B cell (primary cell): ENCODE measurements around the gene TRNT1. TPM values are rescaled to one million over a fixed set of nuclear protein-coding genes. Genes with fewer than 3 reads are reported as not detected.

Experiments
- ATAC-seq: fragments of 200-7000 bp; cut with Tn5 transposase; one replicate; pipeline ENCODE4 v1.10.0; 2021; ENCODE audit warnings: low read depth, mild to moderate bottlenecking, moderate number of reproducible peaks, moderate library complexity
- CTCF ChIA-PET: fragments of 350-600 bp; sonication (Branson Sonifier 250); formaldehyde crosslinking; loops from one replicate; lab custom pipeline; 2021; ENCODE audit warnings: antibody characterized with exemption, inconsistent platforms; lab: Charles Lee
- POLR2A ChIA-PET: fragments of 350-600 bp; sonication (Branson Sonifier 250); formaldehyde crosslinking; loops from one replicate; lab custom pipeline; 2021; ENCODE audit warnings: antibody characterized with exemption; lab: Charles Lee
- DNase-seq: peaks from one replicate; pipeline ENCODE4 v3.0.0; 2013
- H2AFZ ChIP-seq: 2 replicates; pipeline ENCODE4 v1.6.1; 2012; ENCODE audit warnings: mild to moderate bottlenecking, low read depth, low read length; ENCODE audit not compliant: insufficient read depth, poor library complexity, severe bottlenecking
- H3K27ac ChIP-seq, 2 donors: 1 replicate in 1 of 2; 2 replicates in 1 of 2; pipeline ENCODE4 v1.5.1; 2012 to 2013; ENCODE audit warnings: low read length in 2 of 2, mild to moderate bottlenecking in 2 of 2, moderate library complexity in 1 of 2
- H3K27me3 ChIP-seq, 4 experiments: fragments of 200-600 bp in 1 of 4; sonication (generic) in 1 of 4; replicated peaks in 1 of 4; 1 replicate in 2 of 4; 2 replicates in 2 of 4; pipeline versions ENCODE4 v1.6.1 to v1.7.0; 2013 to 2016; ENCODE audit warnings: low read length in 3 of 4, mild to moderate bottlenecking in 2 of 4, mixed read lengths in 1 of 4, moderate library complexity in 1 of 4; ENCODE audit not compliant: insufficient read depth in 4 of 4, control insufficient read depth in 3 of 4; ENCODE audit errors: control extremely low read depth in 1 of 4
- H3K36me3 ChIP-seq, 2 experiments: replicated peaks in 1 of 2; 1 replicate in 1 of 2; 2 replicates in 1 of 2; pipeline versions ENCODE4 v1.6.1 to v1.7.1; 2013; ENCODE audit warnings: low read length in 1 of 2; ENCODE audit not compliant: insufficient read depth in 2 of 2, control insufficient read depth in 1 of 2; ENCODE audit errors: control extremely low read depth in 1 of 2, extremely low read depth in 1 of 2
- H3K4me1 ChIP-seq, 2 donors: fragments of 200-600 bp in 1 of 2; sonication (generic) in 1 of 2; 1 replicate in 1 of 2; 2 replicates in 1 of 2; pipeline versions ENCODE4 v1.5.1 to v1.6.1; 2013 to 2017; ENCODE audit warnings: low read length in 2 of 2; ENCODE audit not compliant: control insufficient read depth in 2 of 2, insufficient read depth in 2 of 2
- H3K4me2 ChIP-seq: replicated peaks from 2 replicates; pipeline ENCODE3; 2012; ENCODE audit warnings: mild to moderate bottlenecking, low read depth, low read length; ENCODE audit not compliant: poor library complexity, severe bottlenecking
- H3K4me3 ChIP-seq, 5 experiments: fragments of 200-600 bp in 1 of 5; sonication (generic) in 1 of 5; 1 replicate in 3 of 5; 2 replicates in 2 of 5; pipeline versions ENCODE4 v1.5.1 to v1.7.0; 2011 to 2016; ENCODE audit warnings: low read length in 4 of 5, mild to moderate bottlenecking in 4 of 5, low read depth in 2 of 5, control low read depth in 1 of 5, moderate library complexity in 1 of 5; ENCODE audit not compliant: insufficient read depth in 1 of 5; ENCODE audit errors: control extremely low read depth in 1 of 5, extremely low read depth in 1 of 5
- H3K79me2 ChIP-seq: fragments of 200-600 bp; sonication (generic); one replicate; pipeline ENCODE4 v1.6.0; 2016; ENCODE audit warnings: low read length; ENCODE audit not compliant: control insufficient read depth, insufficient read depth
- H3K9ac ChIP-seq: fragments of 200-600 bp; sonication (generic); 2 replicates; pipeline ENCODE4 v1.6.1; 2017; ENCODE audit warnings: mild to moderate bottlenecking, low read length, moderate library complexity
- H3K9me3 ChIP-seq, 3 donors: one replicate each; pipeline versions ENCODE4 v1.6.1 to v1.7.1; 2013; ENCODE audit warnings: low read length in 2 of 3; ENCODE audit not compliant: control insufficient read depth in 2 of 3, insufficient read depth in 1 of 3; ENCODE audit errors: control extremely low read depth in 1 of 3
- H4K20me1 ChIP-seq: 2 replicates; pipeline ENCODE4 v1.6.0; 2012; ENCODE audit warnings: mild to moderate bottlenecking, low read length; ENCODE audit not compliant: insufficient read depth, control insufficient read depth, poor library complexity, severe bottlenecking
- H3K27ac Mint-ChIP-seq: one replicate; pipeline ENCODE4 v1.8.0; 2021; ENCODE audit warnings: mixed read lengths
- H3K27me3 Mint-ChIP-seq: one replicate; pipeline ENCODE4 v1.8.0; 2021; ENCODE audit warnings: mixed read lengths
- H3K4me1 Mint-ChIP-seq: one replicate; pipeline ENCODE4 v1.8.0; 2021; ENCODE audit warnings: mixed read lengths
- H3K4me3 Mint-ChIP-seq: one replicate; pipeline ENCODE4 v1.8.0; 2021; ENCODE audit warnings: mixed read lengths
- H3K9me3 Mint-ChIP-seq: one replicate; pipeline ENCODE4 v1.8.0; 2022; ENCODE audit warnings: mixed read lengths; ENCODE audit not compliant: insufficient read depth
- EZH2 ChIP-seq: IDR thresholded peaks from 2 replicates; pipeline ENCODE4 v1.6.1; 2012; ENCODE audit warnings: borderline replicate concordance, low read depth, mild to moderate bottlenecking, moderate library complexity, low read length; ENCODE audit not compliant: insufficient read depth, poor library complexity, severe bottlenecking
- WGBS: methylation state at CpG from one replicate; pipeline ENCODE4 v1.1.5; 2013; ENCODE audit warnings: missing lambda C conversion rate; ENCODE audit not compliant: insufficient coverage; 5-methylcytosine and 5-hydroxymethylcytosine counted together
- intact Hi-C: fragments of 100-400 bp; cut with micrococcal nuclease; formaldehyde crosslinking; loops from one replicate; pipeline ENCODE4 v1.10.0; 2022
- polyA plus RNA-seq: library from polyadenylated mRNA; depleted of rRNA; stranded (reverse); fragments of >200 nt; gene quantifications from 2 replicates; pipeline ENCODE4 v1.2.3, GENCODE V29; 2012
- total RNA-seq, 2 donors: library from RNA; stranded (reverse); fragments of 120-200 nt in 1 of 2; gene quantifications; 1 replicate in 1 of 2; 2 replicates in 1 of 2; pipeline versions ENCODE4 v1.2.3 to v1.2.4, GENCODE V29; 2013 to 2022
- TF ChIP-seq, protein P1 (sequence below): fragments of 200-600 bp; IDR thresholded peaks from one replicate; pipeline ENCODE4 v1.8.0; 2022; ENCODE audit warnings: antibody characterized with exemption, mild to moderate bottlenecking

The TRNT1 gene
- total and polyA plus RNA-seq, 2 donors (not counting 1 experiment from before 2014, with no cell fraction given) = 4.5 to 40.6 TPM

DNA sequence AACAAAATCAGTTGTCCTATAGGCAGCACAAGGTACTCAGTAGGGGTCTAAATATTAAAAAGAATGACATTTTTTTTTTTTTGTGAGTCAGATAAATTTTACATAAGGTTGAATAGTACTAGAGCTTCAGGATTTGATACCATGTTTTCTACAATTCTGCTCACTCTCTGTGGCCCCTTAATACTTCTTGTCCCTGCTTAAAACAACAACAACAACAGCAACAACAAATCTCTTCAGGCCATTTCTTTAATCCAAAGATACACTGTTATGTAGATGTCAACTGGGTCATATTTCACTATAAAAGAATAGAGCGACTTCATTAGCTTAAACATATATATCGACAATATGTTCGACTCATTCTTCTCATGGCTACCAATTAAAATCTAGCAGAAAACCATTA lies 19.6 kb upstream of the TRNT1 start:
- POLR2A ChIA-PET = no interaction called here
- H3K9me3 ChIP-seq = no peaks in the 10 kb centered on the region
- no CpG with 5 or more reads among the region's 3 CpGs for WGBS
- H3K4me2 ChIP-seq = peak overlapping the region; percentile 2
- no peaks in the 10 kb centered on the region for H3K36me3 ChIP-seq
- Mint-ChIP-seq H3K4me3 (no peak overlapping the region), H3K27me3 (no peaks in the 10 kb centered on the region), H3K9me3 (no peaks in the 10 kb centered on the region), H3K4me1 (peaks cover 49% of the 10 kb centered on the region), H3K27ac (no peak overlapping the region)
- intact Hi-C loops = no loop called here
- no peak for TF ChIP-seq EZH2
- TF ChIP-seq, protein P1, sequence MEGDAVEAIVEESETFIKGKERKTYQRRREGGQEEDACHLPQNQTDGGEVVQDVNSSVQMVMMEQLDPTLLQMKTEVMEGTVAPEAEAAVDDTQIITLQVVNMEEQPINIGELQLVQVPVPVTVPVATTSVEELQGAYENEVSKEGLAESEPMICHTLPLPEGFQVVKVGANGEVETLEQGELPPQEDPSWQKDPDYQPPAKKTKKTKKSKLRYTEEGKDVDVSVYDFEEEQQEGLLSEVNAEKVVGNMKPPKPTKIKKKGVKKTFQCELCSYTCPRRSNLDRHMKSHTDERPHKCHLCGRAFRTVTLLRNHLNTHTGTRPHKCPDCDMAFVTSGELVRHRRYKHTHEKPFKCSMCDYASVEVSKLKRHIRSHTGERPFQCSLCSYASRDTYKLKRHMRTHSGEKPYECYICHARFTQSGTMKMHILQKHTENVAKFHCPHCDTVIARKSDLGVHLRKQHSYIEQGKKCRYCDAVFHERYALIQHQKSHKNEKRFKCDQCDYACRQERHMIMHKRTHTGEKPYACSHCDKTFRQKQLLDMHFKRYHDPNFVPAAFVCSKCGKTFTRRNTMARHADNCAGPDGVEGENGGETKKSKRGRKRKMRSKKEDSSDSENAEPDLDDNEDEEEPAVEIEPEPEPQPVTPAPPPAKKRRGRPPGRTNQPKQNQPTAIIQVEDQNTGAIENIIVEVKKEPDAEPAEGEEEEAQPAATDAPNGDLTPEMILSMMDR = no peak
- no peaks in the 10 kb centered on the region for H3K79me2 ChIP-seq
- DNase-seq (no peak), ATAC-seq (no peak)
- H2AFZ ChIP-seq = no peak overlapping the region
- no peak overlapping the region for H3K27ac ChIP-seq
- no peak overlapping the region for H3K4me3 ChIP-seq
- peaks cover 21 to 33% of the 10 kb centered on the region in 2 donors for H3K4me1 ChIP-seq
- H3K9ac ChIP-seq = no peak overlapping the region
- no peaks in the 10 kb centered on the region for H3K27me3 ChIP-seq
- no peaks in the 10 kb centered on the region for H4K20me1 ChIP-seq
- CTCF ChIA-PET = no interaction called here

DNA sequence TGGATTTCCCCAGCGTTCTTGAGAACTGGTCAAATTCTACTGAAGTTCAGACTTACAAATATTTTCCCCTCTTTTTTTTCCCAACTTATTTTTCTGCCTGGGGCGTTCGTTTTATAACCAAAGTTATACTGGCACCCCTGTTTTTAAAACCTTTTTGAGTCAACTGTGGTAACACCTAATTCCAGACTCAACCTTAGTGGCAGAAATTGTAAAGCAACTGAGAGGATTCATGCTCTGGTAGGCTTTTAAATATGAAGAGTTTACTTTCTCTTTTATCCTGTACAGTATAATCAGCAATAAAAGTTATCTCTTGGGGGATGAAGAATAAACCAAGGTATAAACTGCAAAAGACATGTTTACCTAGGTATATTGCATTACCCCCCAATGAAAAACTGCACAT lies 18.9 kb upstream of the TRNT1 start:
- H3K4me2 ChIP-seq = peak overlapping the region; percentile 39
- Mint-ChIP-seq H3K4me1 (peaks cover 49% of the 10 kb centered on the region), H3K4me3 (no peak overlapping the region), H3K27me3 (no peaks in the 10 kb centered on the region), H3K9me3 (no peaks in the 10 kb centered on the region), H3K27ac (no peak overlapping the region)
- no peaks in the 10 kb centered on the region for H3K27me3 ChIP-seq
- ChIA-PET POLR2A (no interaction called here), CTCF (no interaction called here)
- H3K9ac ChIP-seq = no peak overlapping the region
- H3K27ac ChIP-seq = peak overlapping the region in 1 of 2 donors; percentile 19
- WGBS = no CpG with 5 or more reads among the region's 3 CpGs
- no peaks in the 10 kb centered on the region for H3K9me3 ChIP-seq
- H3K79me2 ChIP-seq = no peaks in the 10 kb centered on the region
- no peak for ATAC-seq
- H3K4me1 ChIP-seq = peaks cover 21 to 29% of the 10 kb centered on the region in 2 donors
- DNase-seq = no peak
- no peak for TF ChIP-seq EZH2
- TF ChIP-seq, protein P1 = no peak
- H3K4me3 ChIP-seq = no peak overlapping the region
- no peaks in the 10 kb centered on the region for H4K20me1 ChIP-seq
- H2AFZ ChIP-seq = no peak overlapping the region
- H3K36me3 ChIP-seq = no peaks in the 10 kb centered on the region
- intact Hi-C loops = no loop called here
